Kidney epithelial cell (primary cell): ENCODE results near the gene DBF4B. TPM values are rescaled to one million over a fixed set of nuclear protein-coding genes. Genes with fewer than 3 reads are reported as not detected.
A peak's percentile ranks its signal among the peaks of the same experiment; 100 is the strongest.

Experiments
- DNase-seq: peaks from one replicate; pipeline ENCODE4 v3.0.0-alpha.2; 2010; ENCODE audit warnings: low read depth
- H3K27me3 ChIP-seq: 2 replicates; pipeline ENCODE4 v1.6.0; 2011; ENCODE audit warnings: low read length; ENCODE audit not compliant: control insufficient read depth, insufficient read depth
- H3K36me3 ChIP-seq: 2 replicates; pipeline ENCODE4 v1.5.1; 2011; ENCODE audit warnings: low read length; ENCODE audit not compliant: control insufficient read depth, insufficient read depth
- H3K4me3 ChIP-seq: 2 replicates; pipeline ENCODE4 v1.5.1; 2011; ENCODE audit warnings: low read depth, mild to moderate bottlenecking, control low read depth, low read length
- total RNA-seq: library from RNA; depleted of rRNA; stranded (reverse); fragments of >200 nt; gene quantifications from 2 replicates; pipeline ENCODE4 v1.2.3, GENCODE V29; 2015
- TF ChIP-seq, protein P1 (sequence below): IDR thresholded peaks from 2 replicates; pipeline ENCODE4 v1.5.1; 2011; ENCODE audit warnings: mild to moderate bottlenecking, moderate library complexity, low read length, control low read depth, inconsistent platforms; ENCODE audit not compliant: insufficient read depth, poor library complexity, severe bottlenecking

The DBF4B gene
- total RNA-seq, 1 donor from 2014 or later: 10.2 TPM

DNA sequence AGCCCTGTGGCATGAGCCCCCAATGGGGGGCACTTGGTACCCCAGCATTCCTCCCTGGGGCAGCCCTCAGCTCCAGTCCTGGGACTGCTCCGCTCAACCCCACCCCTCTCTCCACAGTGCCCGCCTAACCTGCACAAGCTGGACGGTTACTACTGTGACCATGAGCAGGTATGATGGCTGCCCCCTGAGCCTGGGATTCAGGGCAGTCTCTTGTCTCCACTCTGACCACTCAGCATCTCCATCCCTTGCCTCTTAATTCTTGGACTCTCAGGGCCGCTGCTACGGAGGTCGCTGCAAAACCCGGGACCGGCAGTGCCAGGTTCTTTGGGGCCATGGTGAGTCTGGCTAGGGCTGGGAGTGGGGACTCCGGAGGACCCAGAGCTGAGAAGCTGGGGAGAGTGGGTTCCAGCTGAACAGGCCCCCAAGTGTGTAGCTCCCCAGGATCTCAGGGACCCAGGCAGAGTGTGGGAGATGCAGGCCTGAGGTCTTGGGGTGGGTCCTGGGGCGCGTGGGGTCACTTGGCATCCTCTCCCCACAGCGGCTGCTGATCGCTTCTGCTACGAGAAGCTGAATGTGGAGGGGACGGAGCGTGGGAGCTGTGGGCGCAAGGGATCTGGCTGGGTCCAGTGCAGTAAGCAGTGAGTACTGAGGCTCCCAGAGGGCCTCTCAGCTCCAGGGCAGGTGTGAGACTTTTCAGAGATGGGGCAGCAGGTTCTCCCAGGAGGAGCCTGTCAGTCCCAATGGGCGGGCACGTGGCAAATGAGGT, 68.3 kb downstream of the DBF4B start:
- no peaks in the 10 kb centered on the region for H3K36me3 ChIP-seq
- TF ChIP-seq, protein P1, sequence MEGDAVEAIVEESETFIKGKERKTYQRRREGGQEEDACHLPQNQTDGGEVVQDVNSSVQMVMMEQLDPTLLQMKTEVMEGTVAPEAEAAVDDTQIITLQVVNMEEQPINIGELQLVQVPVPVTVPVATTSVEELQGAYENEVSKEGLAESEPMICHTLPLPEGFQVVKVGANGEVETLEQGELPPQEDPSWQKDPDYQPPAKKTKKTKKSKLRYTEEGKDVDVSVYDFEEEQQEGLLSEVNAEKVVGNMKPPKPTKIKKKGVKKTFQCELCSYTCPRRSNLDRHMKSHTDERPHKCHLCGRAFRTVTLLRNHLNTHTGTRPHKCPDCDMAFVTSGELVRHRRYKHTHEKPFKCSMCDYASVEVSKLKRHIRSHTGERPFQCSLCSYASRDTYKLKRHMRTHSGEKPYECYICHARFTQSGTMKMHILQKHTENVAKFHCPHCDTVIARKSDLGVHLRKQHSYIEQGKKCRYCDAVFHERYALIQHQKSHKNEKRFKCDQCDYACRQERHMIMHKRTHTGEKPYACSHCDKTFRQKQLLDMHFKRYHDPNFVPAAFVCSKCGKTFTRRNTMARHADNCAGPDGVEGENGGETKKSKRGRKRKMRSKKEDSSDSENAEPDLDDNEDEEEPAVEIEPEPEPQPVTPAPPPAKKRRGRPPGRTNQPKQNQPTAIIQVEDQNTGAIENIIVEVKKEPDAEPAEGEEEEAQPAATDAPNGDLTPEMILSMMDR: no peak
- H3K27me3 ChIP-seq: peaks cover 22% of the 10 kb centered on the region
- H3K4me3 ChIP-seq: no peak overlapping the region
- no peak for DNase-seq

DNA sequence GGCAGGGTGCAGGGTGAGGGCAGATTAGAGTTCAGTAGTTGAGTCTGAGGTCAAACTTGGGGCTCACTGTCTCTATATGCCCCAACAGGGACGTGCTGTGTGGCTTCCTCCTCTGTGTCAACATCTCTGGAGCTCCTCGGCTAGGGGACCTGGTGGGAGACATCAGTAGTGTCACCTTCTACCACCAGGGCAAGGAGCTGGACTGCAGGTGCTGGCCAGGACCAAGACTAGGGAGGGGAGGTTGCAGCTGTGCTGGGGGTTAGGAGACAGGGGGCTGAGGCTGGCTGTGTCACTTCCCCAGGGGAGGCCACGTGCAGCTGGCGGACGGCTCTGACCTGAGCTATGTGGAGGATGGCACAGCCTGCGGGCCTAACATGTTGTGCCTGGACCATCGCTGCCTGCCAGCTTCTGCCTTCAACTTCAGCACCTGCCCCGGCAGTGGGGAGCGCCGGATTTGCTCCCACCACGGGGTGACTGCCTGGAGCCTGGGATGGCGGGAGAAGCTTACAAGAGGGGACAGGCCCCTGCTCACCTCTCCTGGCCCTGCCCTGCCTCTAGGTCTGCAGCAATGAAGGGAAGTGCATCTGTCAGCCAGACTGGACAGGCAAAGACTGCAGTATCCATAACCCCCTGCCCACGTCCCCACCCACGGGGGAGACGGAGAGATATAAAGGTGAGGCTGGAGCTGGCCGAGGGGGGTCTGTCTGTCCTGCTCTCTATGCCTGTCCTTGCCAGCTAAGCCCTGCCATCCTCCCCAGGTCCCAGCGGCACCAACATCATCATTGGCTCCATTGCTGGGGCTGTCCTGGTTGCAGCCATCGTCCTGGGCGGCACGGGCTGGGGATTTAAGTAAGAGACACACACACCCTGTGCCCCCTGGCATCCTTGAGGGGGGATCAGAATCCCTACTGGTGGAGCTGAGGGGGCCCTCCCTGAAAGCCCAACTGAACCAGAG, 69.2 kb downstream of the DBF4B start:
- Histone ChIP-seq H3K4me3 (no peak overlapping the region), H3K27me3 (peaks cover 13% of the 10 kb centered on the region), H3K36me3 (no peaks in the 10 kb centered on the region)
- TF ChIP-seq, protein P1: no peak
- no peak for DNase-seq

DNA sequence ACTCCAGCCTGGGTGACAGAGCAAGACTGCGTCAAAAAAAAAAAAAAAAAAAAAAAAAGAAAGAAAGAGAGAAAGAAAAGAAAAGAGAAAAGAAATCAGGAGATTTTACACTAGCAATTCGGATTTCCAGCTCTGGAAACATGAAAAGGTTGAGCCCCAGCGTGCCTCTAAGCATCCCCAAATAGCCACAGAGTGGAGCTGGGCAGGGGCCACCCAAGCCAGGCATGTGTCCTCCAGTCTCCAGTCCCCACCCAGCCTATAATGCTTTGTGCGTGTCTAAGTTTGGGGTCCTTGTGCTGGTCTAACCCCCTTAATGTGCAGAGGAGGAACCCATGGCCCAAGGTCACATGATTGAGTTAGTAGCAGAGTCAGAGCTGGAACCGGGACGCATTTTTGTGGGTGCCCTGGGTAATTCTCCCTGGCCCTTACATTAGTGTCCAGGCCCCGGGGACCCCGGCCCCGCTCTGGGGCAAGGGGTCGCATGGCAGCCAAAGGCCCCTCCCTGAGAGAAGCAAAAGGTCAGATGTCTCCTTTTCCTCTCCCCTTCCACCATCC, 70.3 kb downstream of the DBF4B start:
- no peak for DNase-seq
- peaks cover 4% of the 10 kb centered on the region for H3K27me3 ChIP-seq
- H3K4me3 ChIP-seq: no peak overlapping the region
- TF ChIP-seq, protein P1: no peak
- no peaks in the 10 kb centered on the region for H3K36me3 ChIP-seq

DNA sequence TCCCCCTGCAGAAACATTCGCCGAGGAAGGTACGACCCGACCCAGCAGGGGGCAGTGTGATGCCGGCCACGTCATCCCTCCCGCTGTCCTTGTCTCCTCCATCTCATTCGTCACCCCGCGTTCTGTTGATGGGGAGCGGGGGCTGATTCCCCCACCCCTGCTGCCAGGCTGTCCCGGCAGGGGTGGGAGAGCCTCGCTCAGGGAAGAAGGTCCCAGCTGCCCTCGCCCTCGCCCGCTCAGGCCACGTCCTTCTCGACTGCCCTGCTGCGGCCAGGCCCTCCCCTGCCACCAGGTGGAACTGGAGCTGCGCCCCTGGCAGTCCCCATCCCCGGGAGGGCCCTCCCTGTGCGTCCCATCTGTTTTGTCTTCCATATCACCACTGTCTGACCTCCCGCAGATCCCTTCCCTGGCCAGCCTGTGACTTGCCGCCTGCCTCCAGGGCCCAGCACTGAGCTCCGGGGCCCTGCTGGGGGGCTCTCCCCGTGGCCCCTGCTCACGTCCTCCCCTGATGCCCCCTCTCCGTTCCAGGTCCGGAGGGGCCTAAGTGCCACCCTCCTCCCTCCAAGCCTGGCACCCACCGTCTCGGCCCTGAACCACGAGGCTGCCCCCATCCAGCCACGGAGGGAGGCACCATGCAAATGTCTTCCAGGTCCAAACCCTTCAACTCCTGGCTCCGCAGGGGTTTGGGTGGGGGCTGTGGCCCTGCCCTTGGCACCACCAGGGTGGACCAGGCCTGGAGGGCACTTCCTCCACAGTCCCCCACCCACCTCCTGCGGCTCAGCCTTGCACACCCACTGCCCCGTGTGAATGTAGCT, 71.0 kb downstream of the DBF4B start:
- no peak for DNase-seq
- H3K36me3 ChIP-seq: no peaks in the 10 kb centered on the region
- no peaks in the 10 kb centered on the region for H3K27me3 ChIP-seq
- TF ChIP-seq, protein P1: peak; percentile 90
- H3K4me3 ChIP-seq: peak overlapping the region; percentile 49

DNA sequence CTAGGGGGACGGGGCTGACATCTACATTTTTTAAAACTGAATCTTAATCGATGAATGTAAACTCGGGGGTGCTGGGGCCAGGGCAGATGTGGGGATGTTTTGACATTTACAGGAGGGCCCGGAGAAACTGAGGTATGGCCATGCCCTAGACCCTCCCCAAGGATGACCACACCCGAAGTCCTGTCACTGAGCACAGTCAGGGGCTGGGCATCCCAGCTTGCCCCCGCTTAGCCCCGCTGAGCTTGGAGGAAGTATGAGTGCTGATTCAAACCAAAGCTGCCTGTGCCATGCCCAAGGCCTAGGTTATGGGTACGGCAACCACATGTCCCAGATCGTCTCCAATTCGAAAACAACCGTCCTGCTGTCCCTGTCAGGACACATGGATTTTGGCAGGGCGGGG, 71.7 kb downstream of the DBF4B start:
- DNase-seq: no peak
- no peaks in the 10 kb centered on the region for H3K27me3 ChIP-seq
- H3K36me3 ChIP-seq: no peaks in the 10 kb centered on the region
- TF ChIP-seq, protein P1: no peak
- H3K4me3 ChIP-seq: no peak overlapping the region
